Left hindlimb (tissue), 1 donor: ENCODE data around the gene MMP20.

Source experiments
- DNase-seq: peaks from one replicate; pipeline ENCODE4 v3.0.0-alpha.2; 2018

Gene MMP20

GRCh38 chr11:102620818-102621561, 4.1 kb downstream of the MMP20 start:
- no peak for DNase-seq

GRCh38 chr11:102620179-102620578, 5.0 kb downstream of the MMP20 start:
- DNase-seq, result no peak

- DNase-seq, result no peak
Observed at GRCh38 chr11:102617466-102618008, 7.6 kb downstream of the MMP20 start.

- DNase-seq, result no peak
Observed at GRCh38 chr11:102615894-102616432, 9.2 kb downstream of the MMP20 start.

- DNase-seq, result no peak
Observed at GRCh38 chr11:102615077-102615893, 9.8 kb downstream of the MMP20 start.

GRCh38 chr11:102614485-102614884, 10.6 kb downstream of the MMP20 start:
- DNase-seq, result no peak

- no peak for DNase-seq
Observed at GRCh38 chr11:102614031-102614430, 11.1 kb downstream of the MMP20 start.

- DNase-seq, result no peak
Observed at GRCh38 chr11:102613450-102613849, 11.7 kb downstream of the MMP20 start.

GRCh38 chr11:102611291-102611690, 13.8 kb downstream of the MMP20 start:
- DNase-seq, result no peak

- no peak for DNase-seq
Observed at GRCh38 chr11:102610200-102610599, 14.9 kb downstream of the MMP20 start.

GRCh38 chr11:102608699-102609098, 16.4 kb downstream of the MMP20 start:
- no peak for DNase-seq

- no peak for DNase-seq
Observed at GRCh38 chr11:102604875-102605274, 20.3 kb downstream of the MMP20 start.

- no peak for DNase-seq
Observed at GRCh38 chr11:102604011-102604410, 21.1 kb downstream of the MMP20 start.

GRCh38 chr11:102603576-102603975, 21.6 kb downstream of the MMP20 start:
- no peak for DNase-seq

GRCh38 chr11:102603091-102603490, 22.0 kb downstream of the MMP20 start:
- DNase-seq, result no peak

- DNase-seq, result no peak
Observed at GRCh38 chr11:102600666-102601065, 24.5 kb downstream of the MMP20 start.

GRCh38 chr11:102599642-102600261, 25.4 kb downstream of the MMP20 start:
- DNase-seq, result no peak

- DNase-seq, result no peak
Observed at GRCh38 chr11:102598272-102598671, 26.9 kb downstream of the MMP20 start.

- no peak for DNase-seq
Observed at GRCh38 chr11:102596578-102596977, 28.6 kb downstream of the MMP20 start.

- DNase-seq, result no peak
Observed at GRCh38 chr11:102592634-102593581, 32.2 kb downstream of the MMP20 start.

GRCh38 chr11:102592131-102592530, 33.0 kb downstream of the MMP20 start:
- DNase-seq, result no peak

- no peak for DNase-seq
Observed at GRCh38 chr11:102591160-102591718, 33.9 kb downstream of the MMP20 start.
